Neutrophil (primary cell): ENCODE measurements around the gene PXYLP1.

ENCODE experiments used
- H3K27ac ChIP-seq: fragments of 200-600 bp; sonication (generic); 2 replicates; pipeline ENCODE4 v1.5.1; 2016; ENCODE audit warnings: mild to moderate bottlenecking, moderate library complexity
- H3K27me3 ChIP-seq: fragments of 200-600 bp; sonication (generic); 2 replicates; pipeline ENCODE4 v1.6.0; 2016; ENCODE audit warnings: mild to moderate bottlenecking
- H3K36me3 ChIP-seq: fragments of 200-600 bp; sonication (generic); 2 replicates; pipeline ENCODE4 v1.5.1; 2017
- H3K4me1 ChIP-seq, 2 experiments: fragments of 200-600 bp in 1 of 2; sonication (generic) in 1 of 2; 1 replicate in 1 of 2; 2 replicates in 1 of 2; pipeline versions ENCODE4 v1.5.1 to v1.6.1; 2013 to 2016; ENCODE audit warnings: low read depth in 1 of 2, low read length in 1 of 2, mild to moderate bottlenecking in 1 of 2, moderate library complexity in 1 of 2; ENCODE audit not compliant: control insufficient read depth in 1 of 2, insufficient read depth in 1 of 2
- H3K4me3 ChIP-seq, 2 experiments: fragments of 200-600 bp in 1 of 2; sonication (generic) in 1 of 2; 1 replicate in 1 of 2; 2 replicates in 1 of 2; pipeline ENCODE4 v1.5.1; 2013 to 2016; ENCODE audit warnings: low read depth in 1 of 2, low read length in 1 of 2, mild to moderate bottlenecking in 1 of 2, moderate library complexity in 1 of 2
- H3K9me3 ChIP-seq: fragments of 200-600 bp; sonication (generic); 2 replicates; pipeline ENCODE4 v1.5.1; 2016
- CTCF ChIP-seq: fragments of 200-600 bp; sonication (generic); IDR thresholded peaks from 2 replicates; pipeline ENCODE4 v1.5.1; 2016; ENCODE audit warnings: antibody characterized with exemption

PXYLP1 gene

GRCh38 chr3:141336672-141337522, 105.3 kb downstream of the PXYLP1 start:
- Histone ChIP-seq H3K4me3 (no peak overlapping the region), H3K36me3 (no peaks in the 10 kb centered on the region), H3K9me3 (no peaks in the 10 kb centered on the region), H3K4me1 (no peaks in the 10 kb centered on the region), H3K27me3 (no peaks in the 10 kb centered on the region), H3K27ac (no peak overlapping the region)
- TF ChIP-seq CTCF = no peak

- TF ChIP-seq CTCF = no peak
- H3K36me3 ChIP-seq = no peaks in the 10 kb centered on the region
- H3K9me3 ChIP-seq = no peaks in the 10 kb centered on the region
- H3K27ac ChIP-seq = no peak overlapping the region
- H3K27me3 ChIP-seq = no peaks in the 10 kb centered on the region
- no peak overlapping the region for H3K4me3 ChIP-seq
- no peaks in the 10 kb centered on the region for H3K4me1 ChIP-seq
Observed at GRCh38 chr3:141337523-141337854, 105.9 kb downstream of the PXYLP1 start.

DNA sequence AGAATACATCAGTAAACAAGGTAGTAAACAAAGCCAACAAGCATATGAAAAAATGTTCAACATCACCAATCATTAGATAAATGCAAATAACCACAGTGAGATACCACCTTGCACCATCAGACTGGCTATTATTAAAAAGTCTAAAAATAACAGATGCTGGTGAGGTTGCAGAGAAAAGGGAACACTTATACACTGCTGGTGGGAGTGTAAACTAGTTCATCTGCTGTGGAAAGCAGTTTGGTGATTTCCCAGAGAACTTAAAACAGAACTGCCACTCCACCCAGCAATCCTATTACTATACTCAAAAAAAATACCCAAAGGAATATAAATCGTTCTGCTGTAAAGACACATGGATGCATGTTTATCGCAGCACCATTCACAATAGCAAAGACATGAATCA, 106.4 kb downstream of the PXYLP1 start:
- H3K4me3 ChIP-seq = no peak overlapping the region
- TF ChIP-seq CTCF = no peak
- H3K27me3 ChIP-seq = no peaks in the 10 kb centered on the region
- no peaks in the 10 kb centered on the region for H3K9me3 ChIP-seq
- H3K27ac ChIP-seq = no peak overlapping the region
- H3K36me3 ChIP-seq = no peaks in the 10 kb centered on the region
- H3K4me1 ChIP-seq = no peaks in the 10 kb centered on the region

DNA sequence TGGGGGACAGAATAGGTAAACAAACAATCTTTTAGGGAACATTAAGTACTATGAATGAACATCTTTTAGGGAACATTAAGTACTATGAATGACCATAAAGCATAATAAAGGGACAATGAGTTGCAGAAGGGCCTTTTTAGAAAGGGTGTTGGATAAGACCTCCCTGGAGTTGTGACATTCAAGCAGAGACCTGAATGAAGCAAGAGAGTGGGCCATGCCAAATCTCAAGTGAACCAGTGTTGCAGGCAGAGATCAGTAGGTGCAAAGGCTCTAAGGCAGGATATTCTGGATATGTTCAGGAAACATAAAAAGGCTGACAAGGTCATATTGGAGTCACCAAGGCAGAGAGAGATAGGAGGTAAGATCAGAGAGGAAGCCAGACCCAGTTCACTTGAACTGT, 107.3 kb downstream of the PXYLP1 start:
- Histone ChIP-seq H3K36me3 (no peaks in the 10 kb centered on the region), H3K27ac (no peak overlapping the region)
- no peak for TF ChIP-seq CTCF

GRCh38 chr3:141341536-141341935, 109.9 kb downstream of the PXYLP1 start:
- H3K9me3 ChIP-seq = no peaks in the 10 kb centered on the region
- TF ChIP-seq CTCF = no peak
- H3K36me3 ChIP-seq = no peaks in the 10 kb centered on the region
- no peak overlapping the region for H3K4me3 ChIP-seq
- no peaks in the 10 kb centered on the region for H3K27me3 ChIP-seq
- no peaks in the 10 kb centered on the region for H3K4me1 ChIP-seq
- no peak overlapping the region for H3K27ac ChIP-seq

More for the DNA sequence above, 107.3 kb downstream of the PXYLP1 start:
- no peaks in the 10 kb centered on the region for H3K27me3 ChIP-seq
- H3K4me1 ChIP-seq = no peaks in the 10 kb centered on the region
- H3K9me3 ChIP-seq = no peaks in the 10 kb centered on the region
- H3K4me3 ChIP-seq = no peak overlapping the region
